HG02623 (cell line): ENCODE data around the gene GNA14.
"Not testable (repeated sequence)": the region's sequence is repeated elsewhere in the genome, so short reads cannot be mapped to it uniquely, and the experiment has no call there.

ENCODE experiments used
- ATAC-seq: cut with Tn5 transposase; IDR thresholded peaks from one replicate; pipeline ENCODE4 v1.9.1; 2021; ENCODE audit warnings: moderate library complexity; ENCODE audit not compliant: unreplicated experiment

Gene GNA14

DNA sequence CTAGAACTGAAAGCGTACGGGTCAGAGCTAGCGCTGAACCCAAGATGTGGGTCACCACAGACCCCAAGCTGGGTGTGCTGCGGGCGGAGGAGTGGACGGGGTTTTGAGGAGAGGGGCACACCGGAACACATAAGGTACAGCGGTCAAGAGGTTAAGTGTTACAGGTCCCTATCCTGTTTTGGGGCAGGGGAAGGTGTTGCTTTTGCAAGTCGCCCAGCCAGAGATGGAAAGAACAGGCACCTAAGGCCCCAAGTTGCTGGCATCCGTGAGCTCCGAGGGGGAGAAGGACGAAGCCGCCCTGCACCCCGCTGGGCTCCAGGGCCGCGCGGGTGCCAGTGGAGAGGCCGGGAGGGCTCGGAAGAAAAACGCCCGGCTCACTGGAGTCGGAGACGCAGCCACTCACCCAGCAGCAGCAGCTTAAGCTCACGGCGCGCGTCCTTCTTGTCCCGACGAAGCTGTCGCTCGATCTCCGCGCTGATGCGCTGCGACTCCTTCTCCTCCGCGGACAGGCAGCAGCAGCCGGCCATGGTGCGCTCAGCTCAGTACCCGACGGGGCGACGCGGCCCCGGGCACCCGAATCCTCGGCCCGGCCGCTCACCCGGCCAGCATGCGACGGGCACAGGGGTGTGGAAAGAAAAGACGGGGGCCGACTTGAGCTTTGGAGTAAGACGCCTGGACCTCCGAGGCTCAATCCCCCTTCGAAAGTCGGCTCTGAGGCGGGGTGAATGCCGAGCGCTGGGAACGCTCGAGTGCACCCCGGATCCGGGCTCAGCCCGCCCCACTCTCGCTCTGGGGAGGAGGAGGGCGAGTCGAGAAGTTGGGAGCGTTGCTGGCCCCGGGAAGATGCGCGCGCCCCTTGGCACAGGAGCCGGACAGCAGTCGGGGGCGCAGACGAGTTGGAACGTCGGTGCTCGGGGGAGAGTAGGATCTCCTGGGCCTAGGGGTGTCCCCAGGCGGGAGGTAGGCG lies 572 bp downstream of the GNA14 start:
- ATAC-seq: no peak

DNA sequence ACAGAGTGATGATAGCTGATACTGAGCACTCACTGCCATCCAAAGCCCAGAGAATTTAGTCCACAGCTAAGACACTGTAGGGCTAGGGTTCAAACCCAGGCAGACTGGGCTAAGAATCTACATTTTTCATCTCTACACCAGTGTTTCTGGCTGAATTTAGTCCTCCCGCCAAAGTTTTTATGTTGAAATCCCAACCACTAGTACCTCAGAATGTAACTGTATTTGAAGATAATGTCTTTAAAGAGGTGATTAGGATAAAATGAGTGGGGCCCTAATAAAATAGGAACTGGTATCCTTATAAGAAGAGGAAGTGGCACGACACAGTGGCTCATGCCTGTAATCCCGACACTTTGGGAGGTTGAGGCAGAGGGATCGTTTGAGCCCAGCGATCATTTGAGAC lies 4.3 kb downstream of the GNA14 start:
- ATAC-seq: no peak

DNA sequence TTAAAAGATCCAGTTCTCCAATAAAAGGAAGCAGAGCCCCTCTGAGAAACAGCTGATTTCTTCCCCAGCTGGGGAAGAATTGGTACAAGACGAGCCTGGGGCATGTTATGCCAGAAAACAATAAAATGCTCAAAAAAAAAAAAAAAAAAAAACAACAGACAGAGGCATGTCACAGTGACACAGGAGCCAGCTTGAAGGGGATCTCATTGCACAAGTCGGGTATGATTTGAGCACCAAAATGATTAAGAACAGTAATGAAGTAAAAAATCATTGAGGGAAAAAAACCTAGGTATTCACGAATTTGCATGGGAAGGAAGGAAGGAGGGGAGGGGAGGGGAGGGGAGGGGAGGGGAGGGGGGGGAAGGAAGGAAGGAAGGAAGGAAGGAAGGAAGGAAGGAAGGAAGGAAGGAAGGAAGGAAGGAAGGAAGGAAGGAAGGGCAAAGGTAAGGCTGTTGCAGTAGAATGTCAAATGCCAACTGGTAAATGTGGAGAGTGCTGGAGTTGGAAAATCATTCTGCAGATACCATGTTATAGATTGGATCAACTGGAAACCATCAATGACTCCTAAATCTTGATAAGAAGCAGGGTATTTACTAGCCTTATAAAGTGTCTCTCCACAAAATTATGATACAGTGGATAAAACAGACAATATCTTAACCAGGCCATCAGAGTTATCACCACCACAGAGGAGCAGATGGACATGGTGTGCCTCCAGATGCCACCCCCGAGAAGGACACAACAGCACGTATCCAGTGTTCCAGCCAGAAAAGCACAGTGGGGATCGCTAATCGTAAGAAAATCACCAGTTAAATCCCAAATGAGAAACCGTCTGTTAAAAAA lies 7.2 kb downstream of the GNA14 start:
- no peak for ATAC-seq

DNA sequence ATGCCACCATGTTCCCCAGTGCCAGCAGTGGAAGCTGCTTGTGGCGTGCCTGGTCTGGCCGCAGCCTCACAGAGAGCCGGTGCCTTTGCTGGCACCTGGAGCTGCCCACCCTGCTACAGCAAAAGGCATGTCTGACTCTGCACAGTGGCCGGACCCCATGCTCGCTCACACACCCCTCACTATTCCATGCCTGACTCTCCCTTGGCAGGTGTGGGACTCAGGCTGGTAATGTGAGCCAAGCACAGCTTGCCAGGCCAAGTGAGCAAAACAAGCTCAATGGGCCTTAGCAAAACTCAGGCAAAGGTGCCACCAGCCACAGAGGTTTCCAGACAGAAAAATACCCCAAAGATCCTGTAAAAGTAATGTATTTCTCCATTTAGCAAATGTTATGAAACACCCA lies 15.5 kb downstream of the GNA14 start:
- ATAC-seq: no peak

DNA sequence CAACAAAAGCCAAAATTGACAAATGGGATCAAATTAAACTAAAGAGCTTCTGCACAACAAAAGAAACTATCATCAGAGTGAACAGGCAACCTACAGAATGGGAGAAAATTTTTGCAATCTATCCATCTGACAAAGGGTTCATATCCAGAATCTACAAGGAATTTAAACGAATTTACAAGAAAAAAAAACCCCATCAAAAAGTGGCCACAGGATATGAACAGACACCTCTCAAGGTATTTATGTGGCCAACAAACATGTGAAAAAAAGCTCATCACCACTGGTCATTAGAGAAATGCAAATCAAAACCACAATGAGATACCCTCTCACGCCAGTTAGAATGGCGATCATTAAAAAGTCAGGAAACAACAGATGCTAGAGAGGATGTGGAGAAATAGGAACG lies 19.3 kb downstream of the GNA14 start:
- ATAC-seq: not testable (repeated sequence)

DNA sequence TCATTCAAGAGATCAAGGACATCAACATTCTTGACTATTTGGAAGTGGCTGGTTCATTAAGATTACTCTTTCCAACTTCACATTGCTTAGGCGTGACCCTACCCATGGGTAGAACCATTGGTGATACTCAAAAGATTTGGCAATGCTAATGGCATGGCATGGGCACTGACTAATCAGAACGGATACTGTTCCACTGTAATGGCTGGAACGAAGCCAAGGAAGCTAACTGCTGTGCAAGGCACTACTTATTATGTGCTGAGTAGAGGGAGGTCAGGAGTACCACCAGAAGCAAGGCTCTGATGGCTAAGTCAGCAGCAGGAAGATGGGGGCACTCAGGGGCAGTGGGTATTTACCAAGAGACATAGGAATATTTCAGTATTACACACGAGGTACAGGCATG lies 31.9 kb downstream of the GNA14 start:
- ATAC-seq: no peak

DNA sequence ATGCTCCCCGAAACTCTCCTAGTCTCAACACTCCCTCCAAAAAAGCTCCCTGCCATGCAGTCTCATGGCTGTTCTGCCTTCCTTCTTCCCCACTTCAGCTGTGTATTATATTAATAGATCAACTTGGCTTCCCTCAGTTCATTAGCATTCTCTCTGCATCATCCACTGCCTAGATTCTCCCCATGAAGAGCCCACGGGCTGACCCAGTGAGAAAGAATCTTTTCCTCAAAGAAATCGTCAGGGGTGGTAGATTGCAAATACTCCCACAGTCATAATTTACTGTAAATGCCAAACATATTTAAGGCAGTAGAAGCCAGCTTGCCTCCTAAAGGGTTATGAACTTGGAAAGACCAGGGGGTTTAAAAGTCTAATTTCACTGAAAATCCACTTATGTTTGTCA lies 33.5 kb downstream of the GNA14 start:
- no peak for ATAC-seq

DNA sequence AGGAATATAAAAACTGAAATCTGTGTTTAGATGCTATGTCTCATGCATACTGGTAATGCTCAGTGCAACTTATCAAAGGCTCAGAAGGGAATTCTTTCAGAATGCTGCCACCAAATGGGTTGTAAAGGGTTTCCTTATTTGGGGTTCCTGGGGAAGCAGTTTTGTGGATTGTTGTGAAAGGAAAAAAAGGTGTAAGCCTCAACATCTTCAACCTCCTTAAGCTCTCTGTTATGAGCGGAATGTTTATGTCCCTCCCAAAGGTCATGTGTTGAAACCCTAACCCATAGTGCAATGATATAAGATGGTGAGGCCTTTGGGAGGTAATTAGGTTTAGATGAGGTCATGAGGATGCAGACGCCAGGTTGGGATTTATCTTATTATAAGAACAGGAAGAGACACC lies 41.6 kb downstream of the GNA14 start:
- ATAC-seq: no peak

DNA sequence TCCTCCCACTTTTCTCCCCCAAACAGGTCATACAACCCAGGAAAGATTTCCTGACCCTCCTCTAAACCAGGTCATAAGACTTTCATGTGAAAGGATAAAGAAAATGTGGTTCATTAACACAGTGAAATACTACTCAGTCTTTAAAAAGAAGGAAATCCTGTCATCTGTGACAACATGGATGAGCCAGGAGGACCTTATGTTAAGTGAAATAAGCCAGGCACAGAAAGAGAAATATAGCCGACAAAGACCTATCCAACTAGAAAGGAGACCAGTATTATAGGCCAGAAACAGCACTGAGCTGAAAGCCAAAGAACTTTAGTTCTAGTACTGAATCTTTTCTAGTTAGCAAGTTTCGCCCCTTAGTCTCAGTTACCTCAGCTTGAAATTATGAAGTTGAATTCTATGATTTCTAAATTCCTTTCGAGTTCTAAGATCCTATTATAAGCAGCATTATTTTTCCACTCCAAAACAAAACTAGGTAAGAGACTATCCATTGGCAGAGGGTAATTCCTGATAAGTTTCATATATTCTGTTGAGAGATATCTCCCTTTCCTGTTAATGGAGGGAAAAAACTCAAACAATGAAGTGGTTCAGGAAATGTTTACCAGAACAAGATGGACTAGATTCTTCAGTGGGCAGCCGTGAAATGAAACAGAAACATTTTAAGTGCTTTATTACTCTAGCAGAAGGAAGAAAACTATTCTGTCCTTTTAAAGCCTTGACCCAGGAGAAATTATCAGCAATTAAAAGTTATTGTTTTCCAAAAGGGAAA lies 42.5 kb downstream of the GNA14 start:
- ATAC-seq: no peak

DNA sequence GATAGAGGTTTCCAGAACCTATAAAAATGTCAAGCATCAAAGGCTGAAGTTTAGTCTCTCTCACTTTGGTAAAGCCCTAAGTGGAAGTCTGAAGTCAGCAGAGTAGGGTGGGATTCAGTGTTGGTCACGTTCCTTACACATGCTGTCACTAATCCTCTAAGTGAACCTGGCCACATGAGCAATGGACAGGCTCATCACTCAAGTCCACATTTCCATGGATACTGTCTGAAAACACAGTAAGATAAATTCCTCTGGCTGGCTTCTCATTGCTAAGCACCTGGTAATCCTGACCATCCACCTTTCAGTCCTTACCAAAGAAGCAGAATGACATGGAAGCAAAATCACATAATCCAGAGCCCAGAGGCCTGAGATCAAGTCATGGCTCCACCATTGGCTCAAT lies 43.8 kb downstream of the GNA14 start:
- ATAC-seq: no peak

DNA sequence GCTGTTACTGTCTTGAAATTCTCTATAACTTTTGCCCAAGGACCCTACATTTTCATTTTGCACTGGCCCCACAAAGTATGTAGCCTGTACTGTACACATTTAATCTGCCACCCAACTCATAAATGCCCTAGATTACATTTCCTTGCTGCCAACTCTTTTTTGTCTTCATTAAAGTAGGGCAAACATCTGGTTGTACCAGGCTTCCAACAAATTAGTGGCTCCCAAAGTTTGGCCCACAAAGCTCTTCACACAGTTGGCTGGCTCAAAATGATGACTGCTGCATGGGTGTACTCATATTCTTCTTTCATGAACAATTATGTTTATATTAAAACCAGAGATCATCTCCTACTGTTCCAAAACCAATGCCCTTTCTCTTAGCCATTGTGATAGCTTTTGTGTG lies 45.3 kb downstream of the GNA14 start:
- ATAC-seq: no peak

DNA sequence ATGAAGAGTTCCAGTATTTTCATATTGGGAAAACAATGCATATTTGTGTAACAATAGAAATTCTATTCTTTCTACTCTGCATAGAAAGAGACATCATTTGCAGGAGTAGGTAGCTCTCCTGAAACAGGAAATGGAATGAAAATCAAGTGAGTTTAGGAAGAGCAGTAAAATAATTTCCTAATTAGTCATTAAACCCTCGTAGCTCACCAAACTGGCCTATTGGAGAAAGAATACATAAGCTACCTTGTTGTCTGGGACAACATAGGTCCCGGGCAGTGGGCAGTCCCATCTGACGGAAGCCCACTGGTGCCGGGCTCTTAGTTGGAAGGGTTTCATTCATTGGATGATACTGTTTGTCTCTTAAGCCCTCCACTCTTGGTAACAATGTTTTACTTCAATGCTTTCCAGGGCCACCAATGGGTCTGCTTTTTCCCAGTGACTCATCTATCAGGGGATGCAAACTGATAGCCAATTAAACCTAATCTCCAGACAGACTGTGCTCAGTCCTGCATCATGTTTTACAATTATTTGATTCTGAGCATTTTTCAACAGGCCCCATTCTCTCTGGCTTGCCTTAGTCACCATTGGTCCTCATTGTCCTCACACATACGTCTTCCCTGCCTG lies 46.5 kb downstream of the GNA14 start:
- no peak for ATAC-seq

DNA sequence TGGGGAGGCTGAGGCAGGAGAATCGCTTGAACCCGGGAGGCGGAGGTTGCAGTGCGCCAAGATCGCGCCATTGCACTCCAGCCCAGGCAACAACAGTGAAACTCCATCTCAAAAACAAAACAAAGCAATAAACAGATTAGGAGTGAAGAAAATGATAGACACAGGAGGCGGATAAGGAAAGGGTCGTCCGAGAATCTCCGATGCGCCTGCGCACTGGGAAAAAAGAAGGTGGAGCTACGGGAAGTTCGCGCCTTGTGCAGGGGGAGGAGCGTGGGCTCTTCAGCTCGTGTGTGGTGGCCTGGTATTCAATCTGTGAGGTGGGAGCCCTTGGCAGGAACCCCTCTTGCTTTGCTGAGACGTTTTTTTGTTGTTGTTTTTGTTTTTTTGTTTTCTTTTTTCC lies 47.3 kb downstream of the GNA14 start:
- ATAC-seq: no peak

DNA sequence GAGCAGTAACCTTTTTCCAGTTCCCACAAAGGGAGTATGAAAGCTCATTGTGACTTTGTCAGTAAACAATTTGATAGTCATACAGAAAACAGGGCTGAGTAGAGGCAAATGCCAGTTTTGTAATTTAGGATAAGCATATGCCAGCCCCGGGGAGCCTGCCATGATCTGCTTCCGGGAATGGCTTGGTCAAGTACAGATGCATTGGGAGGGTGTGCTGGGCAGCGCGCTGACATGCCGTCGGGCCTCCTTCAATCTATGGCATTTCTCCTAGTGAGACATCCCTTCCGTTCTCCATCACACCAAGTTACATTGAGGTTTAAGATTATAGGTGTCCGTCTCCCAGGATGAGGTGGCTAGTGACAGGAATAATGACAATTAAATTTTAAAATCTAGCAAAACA lies 48.6 kb downstream of the GNA14 start:
- ATAC-seq: no peak

DNA sequence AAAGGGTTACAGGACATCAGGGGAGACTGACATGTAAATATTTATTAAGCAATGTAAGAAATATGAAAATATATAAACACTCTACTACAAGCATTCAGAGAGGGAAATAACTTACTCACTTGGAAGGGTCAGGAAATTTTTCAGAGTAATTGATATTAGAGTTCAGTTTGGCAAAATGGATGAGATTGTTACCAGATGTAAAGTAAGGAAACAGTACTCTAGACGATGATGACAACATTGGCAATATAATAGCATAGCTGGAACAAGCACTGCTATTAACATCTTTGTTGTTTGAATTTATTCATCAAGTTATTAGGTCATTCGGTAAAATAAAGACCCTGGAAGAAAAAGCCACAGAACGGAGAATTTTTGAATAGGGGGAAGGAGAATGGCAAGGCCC lies 49.1 kb downstream of the GNA14 start:
- no peak for ATAC-seq

DNA sequence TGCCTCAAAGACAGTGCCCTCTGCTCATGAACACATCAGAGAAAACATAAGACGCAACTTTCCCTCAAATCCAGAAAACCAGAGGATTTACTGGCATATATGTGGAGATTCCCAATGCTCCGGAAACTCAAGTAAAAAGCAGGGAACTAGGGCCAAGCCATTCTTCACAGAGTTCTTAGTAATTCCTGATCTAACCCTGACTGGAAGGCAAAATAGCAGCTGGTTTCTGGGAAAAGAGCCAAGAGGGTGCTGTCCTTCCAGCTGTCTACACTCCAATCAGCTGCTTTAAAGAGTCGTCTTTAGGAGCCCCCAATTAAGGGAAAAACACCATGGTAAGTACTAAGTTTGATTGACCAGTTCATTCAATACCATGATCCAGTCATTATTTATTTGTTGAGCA lies 49.6 kb downstream of the GNA14 start:
- ATAC-seq: no peak

DNA sequence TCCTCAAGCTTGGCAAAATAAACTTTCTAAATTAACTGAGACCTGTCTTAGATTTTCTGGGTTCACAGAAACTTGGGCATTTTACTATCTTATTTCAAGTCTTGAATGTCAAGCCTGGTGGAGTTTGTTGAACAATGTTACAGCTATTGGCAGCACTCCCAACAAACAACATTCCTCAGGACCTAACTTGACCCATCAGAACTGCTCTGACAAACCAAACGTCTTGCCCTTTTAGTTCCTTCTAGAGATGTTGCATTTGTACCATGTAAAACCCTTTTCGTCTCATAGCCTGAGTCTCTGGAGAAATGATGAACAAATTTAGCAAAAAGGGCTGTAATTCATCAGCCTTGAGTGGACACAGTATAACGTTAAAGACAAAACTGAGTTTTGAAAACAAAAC lies 51.1 kb downstream of the GNA14 start:
- ATAC-seq: no peak

DNA sequence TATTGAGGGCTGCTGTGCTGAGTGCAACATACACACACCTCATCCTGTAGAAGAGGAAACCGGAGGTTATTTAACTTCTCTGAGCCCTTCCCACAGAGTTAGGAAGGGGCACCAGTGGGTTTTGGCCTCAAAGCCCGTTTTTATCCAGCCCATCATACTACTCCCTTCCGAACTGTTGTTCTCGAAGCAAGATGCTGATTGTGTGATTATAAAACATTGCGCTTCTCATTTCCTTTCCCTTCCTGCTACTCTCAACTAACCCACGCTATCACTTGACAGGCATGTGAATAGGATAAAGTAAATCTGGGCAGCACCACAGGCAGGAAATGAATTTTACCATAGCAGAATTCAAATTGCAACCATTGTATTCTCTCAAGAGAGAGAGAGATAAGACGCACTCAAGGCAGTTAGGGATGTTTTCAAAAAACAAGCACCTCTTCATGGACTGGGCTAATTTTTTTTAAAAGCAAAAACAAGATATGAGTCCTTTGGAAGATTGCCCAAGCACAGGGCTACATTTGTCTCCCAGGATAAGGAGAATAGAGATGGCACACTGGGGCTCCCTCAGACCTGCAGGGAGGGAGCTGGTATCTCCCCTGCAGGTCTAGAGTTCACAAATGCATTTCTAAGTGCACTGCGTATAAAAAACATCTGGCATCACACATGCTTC lies 52.6 kb downstream of the GNA14 start:
- ATAC-seq: no peak

DNA sequence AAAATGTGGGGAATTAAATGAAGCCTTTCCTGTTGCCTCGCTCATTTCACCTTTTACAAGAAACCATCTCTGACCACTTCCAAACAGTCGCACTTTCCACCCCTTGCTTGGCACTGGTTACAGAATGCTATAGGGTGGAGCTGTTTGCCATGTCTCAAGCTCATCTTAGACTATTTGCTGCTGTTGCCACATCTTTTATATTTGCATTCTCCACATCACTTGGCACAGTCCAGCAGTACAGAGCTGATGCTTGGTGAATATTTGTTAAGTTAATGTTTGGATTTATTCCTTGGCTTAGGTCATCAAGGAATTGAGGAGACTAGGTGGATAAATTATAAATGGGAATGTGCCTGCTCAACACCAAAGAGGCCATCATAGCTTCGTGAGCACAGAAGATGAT lies 53.2 kb downstream of the GNA14 start:
- no peak for ATAC-seq

DNA sequence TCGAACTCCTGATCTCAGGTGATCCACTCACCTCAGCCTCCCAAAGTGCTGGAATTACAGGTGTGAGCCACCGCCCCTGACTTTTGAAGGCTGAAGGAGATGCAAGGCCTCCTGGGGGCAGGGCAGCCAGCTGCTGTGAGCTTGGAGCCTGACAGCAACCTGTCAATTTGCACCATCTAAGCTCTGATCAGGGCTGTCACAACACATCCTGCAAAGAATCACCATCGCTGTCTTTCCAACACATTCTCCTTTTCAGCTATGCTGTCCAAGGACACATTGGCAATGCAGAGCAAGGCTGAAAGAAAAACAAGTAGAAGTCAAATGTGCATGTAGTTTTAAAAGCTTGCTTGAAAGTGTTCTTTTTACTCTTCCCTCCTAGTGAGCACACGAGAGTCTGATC lies 54.6 kb downstream of the GNA14 start:
- ATAC-seq: no peak
